Lower leg skin (tissue), 3 donors: ENCODE measurements around the gene SHROOM1.

ENCODE experiments used
- POLR2A ChIP-seq, 2 donors: fragments of 450-650 bp; IDR thresholded peaks; one replicate each; pipeline ENCODE4 v1.6.1; 2016 to 2017; ENCODE audit warnings: antibody characterized with exemption in 2 of 2, mild to moderate bottlenecking in 1 of 2, moderate library complexity in 1 of 2
- TF ChIP-seq, protein P1 (sequence below), 3 donors: fragments of 450-650 bp; IDR thresholded peaks; one replicate each; pipeline ENCODE4 v1.5.1; 2016; ENCODE audit warnings: antibody characterized with exemption in 3 of 3, mild to moderate bottlenecking in 3 of 3, moderate library complexity in 2 of 3

DNA sequence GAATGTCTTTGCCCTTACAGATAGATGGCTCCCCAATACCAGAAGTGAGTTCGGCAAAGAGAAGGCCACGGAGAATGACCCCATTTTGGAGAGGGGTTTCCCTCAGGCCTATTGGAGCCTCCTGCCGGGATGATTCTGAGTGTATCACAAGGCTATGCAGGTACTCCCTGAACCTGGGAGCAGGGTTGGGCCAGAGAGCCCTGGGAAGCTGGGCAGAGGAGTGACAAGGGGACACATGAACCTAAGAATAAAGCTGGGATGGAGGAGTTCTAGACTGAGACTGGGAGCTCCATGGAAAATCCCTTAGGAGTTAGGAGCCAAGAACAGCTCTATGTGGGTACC is 43.5 kb upstream of the SHROOM1 start:
- TF ChIP-seq, protein P1, sequence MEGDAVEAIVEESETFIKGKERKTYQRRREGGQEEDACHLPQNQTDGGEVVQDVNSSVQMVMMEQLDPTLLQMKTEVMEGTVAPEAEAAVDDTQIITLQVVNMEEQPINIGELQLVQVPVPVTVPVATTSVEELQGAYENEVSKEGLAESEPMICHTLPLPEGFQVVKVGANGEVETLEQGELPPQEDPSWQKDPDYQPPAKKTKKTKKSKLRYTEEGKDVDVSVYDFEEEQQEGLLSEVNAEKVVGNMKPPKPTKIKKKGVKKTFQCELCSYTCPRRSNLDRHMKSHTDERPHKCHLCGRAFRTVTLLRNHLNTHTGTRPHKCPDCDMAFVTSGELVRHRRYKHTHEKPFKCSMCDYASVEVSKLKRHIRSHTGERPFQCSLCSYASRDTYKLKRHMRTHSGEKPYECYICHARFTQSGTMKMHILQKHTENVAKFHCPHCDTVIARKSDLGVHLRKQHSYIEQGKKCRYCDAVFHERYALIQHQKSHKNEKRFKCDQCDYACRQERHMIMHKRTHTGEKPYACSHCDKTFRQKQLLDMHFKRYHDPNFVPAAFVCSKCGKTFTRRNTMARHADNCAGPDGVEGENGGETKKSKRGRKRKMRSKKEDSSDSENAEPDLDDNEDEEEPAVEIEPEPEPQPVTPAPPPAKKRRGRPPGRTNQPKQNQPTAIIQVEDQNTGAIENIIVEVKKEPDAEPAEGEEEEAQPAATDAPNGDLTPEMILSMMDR (IDR thresholded peaks at IDR 0.05), result no peak
- no peak for TF ChIP-seq POLR2A (IDR thresholded peaks at IDR 0.05)
